Measurements from ENCODE around the gene DIAPH3.

Gene DIAPH3

GRCh38 chr13:60150538-60150937 lies 13.2 kb downstream of the DIAPH3 start:
- Mint-ChIP-seq H3K27me3 (ENCODE audit: low read depth, poor library complexity) (no peaks in the 10 kb centered on the region), H3K36me3 (ENCODE audit: low read depth) (no peaks in the 10 kb centered on the region), H3K27ac (no peak overlapping the region), H3K9me3 (no peaks in the 10 kb centered on the region), H3K4me3 (no peak overlapping the region), H3K4me1 (no peaks in the 10 kb centered on the region)
- no peak for DNase-seq
- no peak for TF ChIP-seq CTCF (IDR thresholded peaks at IDR 0.05)

- H3K4me1 Mint-ChIP-seq: no peaks in the 10 kb centered on the region
- no peak overlapping the region for H3K4me3 Mint-ChIP-seq
- no peak for TF ChIP-seq CTCF (IDR thresholded peaks at IDR 0.05)
- H3K36me3 Mint-ChIP-seq (ENCODE audit: low read depth): no peaks in the 10 kb centered on the region
- H3K27me3 Mint-ChIP-seq (ENCODE audit: low read depth, poor library complexity): no peaks in the 10 kb centered on the region
- H3K27ac Mint-ChIP-seq: no peak overlapping the region
- no peak for DNase-seq
- H3K9me3 Mint-ChIP-seq: no peaks in the 10 kb centered on the region
These were observed 14.8 kb downstream of the DIAPH3 start for GRCh38 chr13:60148918-60149317.

GRCh38 chr13:60147361-60147760 lies 16.4 kb downstream of the DIAPH3 start:
- no peak for DNase-seq
- no peaks in the 10 kb centered on the region for H3K9me3 Mint-ChIP-seq
- H3K27ac Mint-ChIP-seq: no peak overlapping the region
- no peaks in the 10 kb centered on the region for H3K36me3 Mint-ChIP-seq (ENCODE audit: low read depth)
- no peaks in the 10 kb centered on the region for H3K27me3 Mint-ChIP-seq (ENCODE audit: low read depth, poor library complexity)
- no peak overlapping the region for H3K4me3 Mint-ChIP-seq
- H3K4me1 Mint-ChIP-seq: no peaks in the 10 kb centered on the region
- TF ChIP-seq CTCF (IDR thresholded peaks at IDR 0.05): no peak

- no peak overlapping the region for H3K27ac Mint-ChIP-seq
- H3K4me1 Mint-ChIP-seq: no peaks in the 10 kb centered on the region
- TF ChIP-seq CTCF (IDR thresholded peaks at IDR 0.05): no peak
- H3K36me3 Mint-ChIP-seq (ENCODE audit: low read depth): no peaks in the 10 kb centered on the region
- no peak overlapping the region for H3K4me3 Mint-ChIP-seq
- no peak for DNase-seq
- H3K27me3 Mint-ChIP-seq (ENCODE audit: low read depth, poor library complexity): no peaks in the 10 kb centered on the region
- H3K9me3 Mint-ChIP-seq: no peaks in the 10 kb centered on the region
These were observed 17.3 kb downstream of the DIAPH3 start for GRCh38 chr13:60146471-60146870.

GRCh38 chr13:60143775-60144174 lies 20.0 kb downstream of the DIAPH3 start:
- Mint-ChIP-seq H3K36me3 (ENCODE audit: low read depth) (no peaks in the 10 kb centered on the region), H3K27ac (no peak overlapping the region)

More at GRCh38 chr13:60143775-60144174, 20.0 kb downstream of the DIAPH3 start:
- no peaks in the 10 kb centered on the region for H3K4me1 Mint-ChIP-seq
- H3K4me3 Mint-ChIP-seq: no peak overlapping the region
- H3K27me3 Mint-ChIP-seq (ENCODE audit: low read depth, poor library complexity): no peaks in the 10 kb centered on the region
- DNase-seq: no peak
- H3K9me3 Mint-ChIP-seq: no peaks in the 10 kb centered on the region
- no peak for TF ChIP-seq CTCF (IDR thresholded peaks at IDR 0.05)
